Pulmonary artery endothelial cell (primary cell): ENCODE measurements around the gene TTC23. TPM values are rescaled to one million over a fixed set of nuclear protein-coding genes. Genes with fewer than 3 reads are reported as not detected.
A peak's percentile ranks its signal among the peaks of the same experiment; 100 is the strongest.
"Not testable (repeated sequence)": the region's sequence is repeated elsewhere in the genome, so short reads cannot be mapped to it uniquely, and the experiment has no call there.

Experiments used
- DNase-seq: peaks from one replicate; pipeline ENCODE4 v3.0.0-alpha.2; 2011; ENCODE audit warnings: low read depth, low spot score
- total RNA-seq: library from RNA; depleted of rRNA; stranded (reverse); fragments of >200 nt; gene quantifications from 2 replicates; pipeline ENCODE4 v1.2.3, GENCODE V29; 2014

TTC23 gene
- total RNA-seq, 1 donor from 2014 or later, result 22.3 TPM

DNA sequence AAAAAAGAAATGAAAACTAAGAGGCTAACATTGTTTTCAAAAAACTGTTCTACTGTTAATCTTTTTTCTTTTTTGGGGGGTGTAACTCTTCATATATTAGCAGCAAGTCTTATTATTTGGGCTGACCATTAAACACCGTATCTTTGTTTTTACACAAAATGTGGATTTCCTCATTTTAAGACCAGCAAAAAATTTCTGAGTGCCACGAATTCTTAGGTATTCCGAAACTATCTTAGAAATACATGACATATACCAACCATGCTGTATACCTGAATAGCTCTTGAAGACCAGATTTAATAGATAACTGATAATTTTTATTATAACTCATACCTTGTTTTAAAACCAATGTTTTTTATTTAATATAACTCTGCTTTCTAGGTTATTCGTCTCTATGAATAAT lies 620 bp upstream of the TTC23 start:
- DNase-seq, result no peak

DNA sequence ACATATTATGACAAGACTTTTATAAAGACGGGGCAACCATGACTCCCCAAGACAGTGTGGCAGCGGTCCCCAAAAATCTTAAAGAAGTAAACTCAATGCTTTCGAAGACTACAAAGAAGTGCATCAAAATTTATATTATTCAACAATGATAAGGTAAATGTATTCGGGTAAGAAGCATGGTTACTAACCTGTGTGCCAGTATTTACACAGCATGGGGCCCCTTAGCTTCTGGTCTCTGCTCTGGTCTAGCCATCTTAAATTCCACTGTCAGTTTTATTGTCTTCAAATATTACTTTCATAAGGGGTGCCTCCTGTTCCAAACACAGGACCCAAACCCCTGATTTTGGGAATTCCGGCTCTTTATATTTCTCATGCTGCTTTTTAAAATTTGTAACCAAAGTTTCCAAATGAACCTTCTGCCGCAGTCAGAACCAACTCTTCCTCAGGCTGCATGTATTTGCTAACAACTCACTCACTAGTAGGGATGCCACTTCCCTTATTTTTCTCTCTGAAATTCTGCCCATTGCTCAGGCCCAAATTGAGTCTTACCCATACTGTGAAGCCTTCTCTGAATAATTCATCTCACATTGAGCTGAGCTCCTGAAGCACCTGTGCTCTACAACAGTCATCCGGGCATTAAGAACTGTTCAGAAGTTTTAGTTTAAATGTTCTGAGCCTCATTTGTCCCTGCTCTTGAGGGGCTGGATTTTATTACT lies 1.2 kb downstream of the TTC23 start:
- DNase-seq, result no peak

- no peak for DNase-seq
Measured at GRCh38 chr15:99247062-99247461, 2.3 kb downstream of the TTC23 start.

- DNase-seq, result no peak
Measured at GRCh38 chr15:99244306-99244705, 5.1 kb downstream of the TTC23 start.

- DNase-seq, result no peak
Measured at GRCh38 chr15:99241752-99242151, 7.6 kb downstream of the TTC23 start.

GRCh38 chr15:99239545-99240198 lies 9.7 kb downstream of the TTC23 start:
- no peak for DNase-seq

GRCh38 chr15:99238849-99239248 lies 10.5 kb downstream of the TTC23 start:
- no peak for DNase-seq

DNA sequence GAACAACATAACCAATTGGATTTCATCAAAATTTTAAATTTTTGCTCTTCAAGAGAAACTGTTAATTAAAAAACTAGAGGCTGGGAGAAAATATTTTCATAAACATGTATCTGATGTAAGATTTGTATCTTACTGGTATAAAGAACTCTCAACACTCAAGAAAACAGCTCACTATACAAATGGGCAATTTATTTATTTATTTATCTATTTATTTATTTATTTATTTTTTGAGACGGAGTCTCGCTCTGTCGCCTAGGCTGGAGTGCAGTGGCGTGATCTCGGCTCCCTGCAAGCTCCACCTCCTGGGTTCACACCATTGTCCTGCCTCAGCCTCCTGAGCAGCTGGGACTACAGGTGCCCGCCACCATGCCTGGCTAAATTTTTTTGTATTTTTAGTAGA lies 15.2 kb downstream of the TTC23 start:
- DNase-seq, result not testable (repeated sequence)

GRCh38 chr15:99232740-99233139 lies 16.6 kb downstream of the TTC23 start:
- no peak for DNase-seq

- DNase-seq, result no peak
Measured at GRCh38 chr15:99230867-99231266, 18.5 kb downstream of the TTC23 start.

DNA sequence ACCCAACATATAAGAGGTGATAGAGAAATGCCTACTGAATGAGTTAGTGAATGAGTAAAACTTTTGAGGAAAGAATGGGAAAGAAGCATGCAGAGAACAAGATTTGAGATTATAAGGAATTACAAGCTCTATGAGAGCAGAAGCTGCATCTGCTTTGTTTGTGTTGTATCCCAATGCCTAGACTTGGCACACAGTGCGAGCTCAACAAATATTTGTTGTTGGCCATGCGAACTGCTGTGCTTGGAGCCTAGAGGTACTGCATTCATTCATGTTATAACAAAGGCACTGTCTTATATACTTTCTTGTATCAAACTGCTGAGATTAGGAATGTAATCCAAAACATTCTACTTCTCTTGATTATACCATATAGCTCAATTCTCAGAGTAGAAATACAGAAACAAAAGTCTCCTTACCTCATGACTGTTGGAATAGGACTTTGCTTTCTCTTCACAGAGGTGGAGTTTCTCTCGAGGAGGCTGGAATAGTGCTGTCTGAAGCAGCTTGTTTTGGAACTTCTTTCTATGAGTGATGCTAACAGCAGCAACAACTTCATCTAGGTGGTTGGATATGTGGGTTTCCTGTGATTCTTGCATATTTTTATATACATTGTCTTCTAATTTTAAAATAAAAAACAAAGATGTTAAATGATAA lies 21.1 kb downstream of the TTC23 start:
- no peak for DNase-seq

DNA sequence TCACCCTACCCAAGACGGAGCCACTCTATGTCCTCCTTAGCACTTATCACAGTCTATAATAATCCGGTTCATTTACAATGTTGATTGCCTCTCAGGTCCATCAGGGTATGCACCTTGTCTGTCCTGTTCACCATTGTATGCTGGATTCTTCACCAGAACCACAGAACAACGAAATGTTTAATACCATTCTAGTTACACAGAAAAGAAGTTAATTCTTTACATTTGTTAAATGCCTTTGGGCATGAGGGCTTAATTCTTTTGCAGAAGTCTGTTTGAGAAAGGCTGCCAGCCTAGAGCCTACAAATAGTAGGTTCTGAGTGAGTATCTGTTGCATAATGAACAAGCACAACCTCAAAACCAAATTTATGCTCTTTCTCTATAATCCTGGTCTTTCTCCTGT lies 22.6 kb downstream of the TTC23 start:
- no peak for DNase-seq

DNA sequence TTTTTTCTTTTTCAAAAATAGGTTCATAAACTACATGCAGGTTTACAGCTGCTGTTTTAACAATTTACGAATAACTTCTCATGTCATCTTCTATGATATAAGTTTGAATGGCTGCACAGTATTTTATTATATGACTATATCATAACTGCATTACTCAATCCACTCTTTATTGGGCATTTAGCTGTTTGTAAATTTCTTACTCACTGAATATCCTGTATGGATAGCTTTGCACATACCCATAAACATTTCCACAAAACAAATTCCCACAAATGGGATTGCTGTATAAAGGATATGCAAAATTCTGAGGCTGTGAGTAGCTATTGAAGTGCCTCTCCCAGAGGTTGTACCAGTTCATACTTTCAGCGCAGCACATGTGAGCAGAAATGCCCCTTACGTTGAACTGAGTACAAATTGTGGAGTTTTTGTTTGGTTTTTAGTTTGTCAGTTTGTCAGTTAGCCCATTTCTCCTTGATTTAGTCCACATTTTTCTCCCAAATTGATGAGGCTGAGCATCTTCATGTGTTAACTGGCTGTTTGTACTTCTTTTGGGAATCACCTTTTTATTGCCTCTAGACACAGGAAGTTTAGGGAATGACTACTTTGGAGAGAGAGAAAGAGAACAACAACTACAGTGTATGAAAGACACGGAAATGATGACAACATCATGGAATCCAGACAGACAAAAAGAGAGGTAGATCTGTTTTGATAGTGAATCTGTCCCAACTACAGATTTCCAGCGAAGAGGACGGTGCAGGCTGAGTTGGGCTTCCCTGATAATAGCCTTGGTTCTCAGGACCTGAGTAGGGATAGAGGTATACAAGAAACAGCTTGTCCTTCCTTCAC lies 24.8 kb downstream of the TTC23 start:
- no peak for DNase-seq

DNA sequence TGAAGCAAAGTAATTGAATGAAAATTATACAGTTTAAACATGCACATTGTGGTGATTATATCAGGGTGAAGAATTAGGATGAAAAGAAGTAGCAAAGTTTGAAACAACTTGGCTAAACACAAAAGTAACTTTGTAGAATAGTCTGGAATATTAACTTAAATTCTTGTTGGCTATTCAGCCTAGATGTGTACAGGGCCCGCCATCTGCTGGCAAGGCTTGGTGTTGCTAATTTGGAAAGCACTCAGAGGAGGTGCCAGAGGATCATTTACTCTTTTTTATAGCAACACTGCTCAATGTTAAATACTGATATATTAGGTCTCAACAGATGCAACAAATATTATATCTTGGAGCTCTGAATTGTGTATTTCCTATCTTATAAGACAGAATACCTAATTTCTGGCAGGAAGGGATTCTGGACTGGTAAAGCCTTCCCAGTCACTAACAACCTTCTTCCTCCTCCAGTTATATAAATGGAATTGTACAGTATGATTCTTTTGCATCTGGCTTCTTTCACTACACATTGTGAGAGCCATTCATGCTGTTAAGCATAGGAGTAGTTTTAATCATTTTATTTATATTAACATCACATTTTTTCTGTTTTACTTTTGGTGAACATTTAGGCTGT lies 36.1 kb downstream of the TTC23 start:
- DNase-seq, result peak; percentile 26

GRCh38 chr15:99212406-99212805 lies 37.0 kb downstream of the TTC23 start:
- DNase-seq, result no peak

DNA sequence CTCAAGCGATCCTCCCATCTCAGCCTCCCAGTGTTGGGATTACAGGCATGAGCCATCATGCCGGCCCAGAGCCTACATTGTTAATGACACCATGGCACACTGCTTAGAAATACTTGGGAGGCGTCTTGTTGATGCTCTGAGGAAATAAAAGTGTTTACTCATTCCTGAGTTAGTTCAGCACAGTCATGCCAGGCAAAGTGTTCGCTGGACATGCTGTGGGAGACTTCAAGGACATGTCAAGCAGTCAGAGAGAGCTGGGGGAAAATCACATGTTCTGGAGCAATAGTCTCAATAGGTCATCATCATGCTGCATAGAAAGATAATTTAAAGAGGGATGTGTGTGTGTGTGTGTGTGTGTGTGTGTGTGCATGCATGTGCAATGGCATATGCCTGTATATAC lies 37.5 kb downstream of the TTC23 start:
- DNase-seq, result no peak

DNA sequence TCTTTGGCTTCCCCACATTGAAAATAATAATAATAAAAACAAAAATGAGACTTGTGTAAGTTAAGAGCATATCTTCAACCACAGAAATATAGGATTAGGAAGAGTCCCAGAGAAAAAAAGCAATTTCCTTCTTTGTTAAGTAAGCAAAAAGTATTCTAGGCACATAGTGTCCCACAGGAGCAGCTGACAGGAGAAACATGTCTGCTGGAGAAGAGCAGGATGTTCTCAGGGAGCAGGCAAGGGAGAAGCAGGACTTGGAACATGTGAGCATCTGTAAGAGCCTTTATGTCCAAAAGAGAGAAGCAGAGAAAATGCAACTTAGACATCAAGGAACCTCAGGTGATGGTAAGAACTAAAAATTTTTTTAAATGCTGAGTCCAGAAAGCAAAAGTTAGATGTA lies 39.0 kb downstream of the TTC23 start:
- DNase-seq, result no peak

DNA sequence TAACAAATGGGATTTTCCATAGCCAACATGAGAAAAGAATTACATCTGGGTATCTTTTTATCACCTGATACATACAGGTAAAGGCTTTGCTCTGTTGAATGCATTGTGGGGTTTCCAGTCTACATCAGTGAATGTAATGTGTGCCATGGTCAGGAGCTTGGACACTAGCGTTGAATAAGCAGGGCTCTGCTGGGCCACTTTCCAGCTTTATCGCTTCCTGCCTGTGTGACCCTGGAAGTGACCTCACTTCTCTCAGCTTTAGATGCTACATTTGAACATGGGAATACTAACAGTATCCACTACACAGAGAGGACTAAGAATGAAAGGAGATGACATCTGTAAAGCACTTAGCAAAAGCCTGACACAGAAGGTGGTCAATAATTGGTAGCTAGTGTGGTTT lies 40.1 kb downstream of the TTC23 start:
- peak; percentile 54 for DNase-seq

DNA sequence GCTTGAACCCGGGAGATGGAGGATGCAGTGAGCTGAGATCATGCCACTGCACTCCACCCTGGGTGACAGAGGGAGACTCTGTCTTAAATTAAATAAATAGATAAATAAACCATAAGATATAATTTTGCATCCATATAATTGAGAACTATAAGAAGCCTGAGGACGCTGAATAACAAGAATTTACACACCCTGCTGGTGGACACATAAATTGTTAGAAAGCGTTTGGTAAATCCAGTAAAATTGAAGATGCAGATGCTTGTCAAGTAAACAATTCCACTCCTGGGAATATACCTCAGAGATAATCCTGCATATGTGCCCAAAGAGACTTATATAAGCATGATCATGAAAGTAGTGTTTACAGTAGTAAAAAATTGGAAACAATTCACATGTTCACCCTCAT lies 41.7 kb downstream of the TTC23 start:
- no peak for DNase-seq

DNA sequence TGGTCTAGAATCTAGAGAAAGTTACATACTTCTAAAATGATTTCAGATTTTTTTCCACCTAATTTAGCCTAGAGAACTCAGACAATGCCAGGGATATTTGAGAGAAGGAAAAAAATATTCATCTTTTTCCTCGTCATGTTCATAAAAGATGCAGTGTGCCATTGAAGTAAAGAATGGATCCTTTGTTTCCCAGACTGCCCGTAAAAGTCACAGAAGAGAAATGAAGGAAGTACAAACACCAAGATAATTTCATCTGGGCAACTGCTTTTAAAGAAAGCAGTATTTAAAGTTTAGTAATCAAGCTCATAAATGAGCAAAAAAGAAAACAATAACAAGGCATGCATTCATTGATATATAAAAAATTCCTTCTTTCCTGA lies 47.2 kb downstream of the TTC23 start:
- DNase-seq, result no peak

GRCh38 chr15:99201408-99202175 lies 47.8 kb downstream of the TTC23 start:
- DNase-seq, result no peak
